ENCODE measurements around the gene TFDP2. TPM values are rescaled to one million over a fixed set of nuclear protein-coding genes. Genes with fewer than 3 reads are reported as not detected.
A peak's percentile ranks its signal among the peaks of the same experiment; 100 is the strongest.
"Not testable (repeated sequence)": the region's sequence is repeated elsewhere in the genome, so short reads cannot be mapped to it uniquely, and the experiment has no call there.

TFDP2 gene
- total RNA-seq, 1 experiment from 2014 or later: 45.8 TPM

GRCh38 chr3:142022381-142022780 is 127.0 kb downstream of the TFDP2 start:
- DNase-seq (ENCODE audit: low read depth): peak; percentile 31

- no peak for DNase-seq (ENCODE audit: low read depth)
These were observed 128.2 kb downstream of the TFDP2 start for GRCh38 chr3:142021127-142021526.

GRCh38 chr3:142019794-142020320 is 129.5 kb downstream of the TFDP2 start:
- DNase-seq (ENCODE audit: low read depth): no peak

DNA sequence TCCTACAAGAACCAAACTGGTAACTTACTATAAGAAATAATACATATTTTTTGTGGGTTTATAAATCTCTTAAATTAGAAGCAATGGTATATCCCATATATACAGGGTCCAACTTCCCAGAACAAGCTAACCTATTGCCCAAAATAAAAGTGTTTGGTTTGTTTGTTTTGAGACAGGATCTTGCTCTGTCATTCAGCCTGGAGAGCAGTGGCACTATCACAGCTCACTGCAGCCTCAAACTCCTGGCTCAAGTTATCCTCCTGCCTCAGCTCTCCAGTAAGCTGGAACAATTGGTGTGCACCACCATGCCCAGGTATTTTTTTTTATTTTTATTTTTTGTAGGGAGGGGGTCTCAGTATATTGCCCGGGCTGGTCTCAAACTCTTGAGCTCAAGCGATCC is 135.4 kb downstream of the TFDP2 start:
- DNase-seq (ENCODE audit: low read depth): no peak

GRCh38 chr3:142013326-142013980 is 135.9 kb downstream of the TFDP2 start:
- DNase-seq (ENCODE audit: low read depth): no peak

DNA sequence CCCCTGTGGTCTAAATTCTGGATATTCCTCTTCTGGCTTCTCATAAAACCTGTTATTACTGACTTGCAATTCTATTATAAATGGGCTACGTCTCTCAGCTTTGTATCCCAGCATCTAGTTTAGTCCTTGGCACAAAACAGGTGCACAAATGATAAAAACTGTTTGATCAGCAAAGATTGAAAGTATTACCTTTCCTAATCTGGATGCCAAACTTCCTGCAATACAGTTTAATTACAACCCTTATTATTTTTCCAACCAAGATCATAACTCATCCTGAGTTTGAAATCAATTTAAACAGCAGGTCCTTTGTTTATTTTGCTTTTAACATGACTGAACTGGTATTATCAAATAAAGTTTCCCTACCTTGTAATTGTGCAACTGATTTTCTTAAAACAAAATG is 140.3 kb downstream of the TFDP2 start:
- no peak for DNase-seq (ENCODE audit: low read depth)

DNA sequence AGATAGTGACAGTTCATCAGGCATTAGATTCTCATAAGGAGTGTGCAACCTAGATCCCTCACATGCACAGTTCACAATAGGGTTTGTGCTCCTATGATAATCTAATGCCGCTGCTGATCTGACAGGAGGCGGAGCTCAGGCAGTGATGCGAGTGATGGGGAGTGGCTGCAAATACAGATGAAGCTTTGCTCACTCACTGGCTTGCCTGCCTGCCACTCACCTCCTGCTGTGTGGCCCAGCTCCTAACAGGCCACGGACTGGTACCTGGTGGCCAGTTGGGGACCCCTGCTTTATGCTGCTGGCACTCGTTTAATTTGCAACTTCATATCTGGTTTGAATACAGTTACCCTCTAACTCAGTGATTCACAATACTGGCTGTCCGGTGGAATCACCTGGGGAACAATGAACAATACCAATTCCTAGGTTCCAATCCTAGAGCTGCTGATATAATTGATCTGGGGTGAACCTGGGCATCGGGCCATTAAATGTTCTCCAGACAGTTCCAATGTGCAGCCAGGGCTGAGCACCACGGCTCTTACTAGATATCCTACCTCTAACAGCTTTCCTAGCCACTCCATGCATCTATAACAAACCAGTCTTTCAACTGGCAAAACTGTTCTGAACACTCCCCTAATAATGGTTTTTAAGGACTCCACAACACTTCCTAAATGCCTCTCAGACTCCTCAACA is 141.5 kb downstream of the TFDP2 start:
- DNase-seq (ENCODE audit: low read depth): no peak

GRCh38 chr3:142004957-142005356 is 144.4 kb downstream of the TFDP2 start:
- DNase-seq (ENCODE audit: low read depth): not testable (repeated sequence)

- no peak for DNase-seq (ENCODE audit: low read depth)
These were observed 145.3 kb downstream of the TFDP2 start for GRCh38 chr3:142004025-142004424.

- no peak for DNase-seq (ENCODE audit: low read depth)
These were observed 146.1 kb downstream of the TFDP2 start for GRCh38 chr3:142003291-142003690.

GRCh38 chr3:142000325-142000870 is 148.9 kb downstream of the TFDP2 start:
- peak; percentile 4 for DNase-seq (ENCODE audit: low read depth)

GRCh38 chr3:141998669-141999290 is 150.6 kb downstream of the TFDP2 start:
- peak; percentile 29 for DNase-seq (ENCODE audit: low read depth)

GRCh38 chr3:141996437-141996836 is 152.9 kb downstream of the TFDP2 start:
- no peak for DNase-seq (ENCODE audit: low read depth)

GRCh38 chr3:141994856-141995255 is 154.5 kb downstream of the TFDP2 start:
- DNase-seq (ENCODE audit: low read depth): no peak

DNA sequence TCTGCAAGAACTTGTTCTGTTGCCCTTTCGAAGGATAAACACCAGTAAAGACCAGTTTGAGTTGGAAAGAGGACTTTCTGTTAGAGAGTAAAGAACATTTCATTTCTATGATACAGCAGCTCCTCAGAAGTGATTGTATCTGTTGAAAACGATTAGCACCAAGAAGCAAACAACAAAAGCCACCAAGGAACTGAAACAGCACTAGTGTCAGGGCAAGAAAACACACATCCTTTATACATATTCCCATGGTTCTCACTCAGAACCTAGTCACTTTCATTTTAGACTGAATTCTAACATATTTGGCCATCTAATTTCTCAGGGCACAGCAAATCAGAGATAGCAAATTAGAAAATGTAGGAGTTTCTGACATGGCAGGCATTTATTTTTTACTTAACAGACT is 156.8 kb downstream of the TFDP2 start:
- DNase-seq (ENCODE audit: low read depth): no peak

DNA sequence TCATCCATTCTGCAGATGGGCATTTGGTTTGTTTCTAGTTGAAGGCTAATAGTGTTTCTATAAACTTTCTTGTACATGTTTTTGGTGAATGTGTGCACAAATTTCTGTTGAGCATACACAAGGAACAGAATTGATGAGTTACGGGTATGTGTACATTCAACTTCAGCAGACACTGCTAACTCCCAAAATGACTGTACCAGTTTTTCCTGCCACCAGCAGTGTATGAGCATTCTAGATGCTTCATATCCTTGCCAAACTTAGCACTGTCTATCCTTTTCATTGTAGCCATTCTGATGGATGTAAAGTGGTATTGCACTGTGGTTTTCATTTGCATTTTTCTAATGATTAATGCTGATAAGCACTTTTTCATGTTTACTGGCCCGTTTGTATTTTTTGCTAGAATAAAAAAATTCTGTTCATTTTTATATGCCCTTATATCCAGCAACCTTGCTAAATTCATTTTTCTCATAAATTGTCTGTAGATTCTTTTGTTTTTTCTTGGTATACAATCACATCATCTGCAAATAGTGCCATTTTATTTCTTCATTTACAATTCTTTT is 162.7 kb downstream of the TFDP2 start:
- no peak for DNase-seq (ENCODE audit: low read depth)

GRCh38 chr3:141981084-141981483 is 168.3 kb downstream of the TFDP2 start:
- DNase-seq (ENCODE audit: low read depth): no peak

DNA sequence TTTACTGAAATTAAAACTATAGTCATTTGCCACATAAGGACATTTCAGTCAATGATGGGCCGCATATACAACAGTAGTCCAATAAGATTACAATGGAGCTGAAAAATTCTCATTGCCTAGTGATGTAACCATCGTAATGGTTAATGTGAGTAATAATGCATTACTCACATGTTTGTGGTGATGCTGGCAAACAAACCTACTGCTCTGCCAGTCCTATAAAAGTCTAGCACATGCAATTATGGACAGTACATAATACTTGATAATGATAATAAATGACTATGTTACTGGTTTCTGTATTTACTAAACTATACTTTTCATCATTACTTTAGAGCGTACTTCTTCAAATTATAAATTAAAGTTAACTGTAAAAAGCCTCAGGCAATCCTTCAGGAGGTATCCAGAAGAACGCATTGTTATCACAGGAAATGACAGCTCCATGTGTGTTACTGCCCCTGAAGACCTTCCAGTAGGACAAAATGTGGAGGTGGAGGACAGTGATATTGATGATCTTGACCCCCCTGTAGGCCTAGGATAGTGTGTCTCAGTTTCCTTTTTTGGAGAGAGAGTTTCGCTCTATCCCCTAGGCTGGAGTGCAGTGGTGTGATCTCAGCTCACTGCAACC is 170.2 kb downstream of the TFDP2 start:
- DNase-seq (ENCODE audit: low read depth): peak; percentile 80

- DNase-seq (ENCODE audit: low read depth): not testable (repeated sequence)
These were observed 174.6 kb downstream of the TFDP2 start for GRCh38 chr3:141974777-141975176.

DNA sequence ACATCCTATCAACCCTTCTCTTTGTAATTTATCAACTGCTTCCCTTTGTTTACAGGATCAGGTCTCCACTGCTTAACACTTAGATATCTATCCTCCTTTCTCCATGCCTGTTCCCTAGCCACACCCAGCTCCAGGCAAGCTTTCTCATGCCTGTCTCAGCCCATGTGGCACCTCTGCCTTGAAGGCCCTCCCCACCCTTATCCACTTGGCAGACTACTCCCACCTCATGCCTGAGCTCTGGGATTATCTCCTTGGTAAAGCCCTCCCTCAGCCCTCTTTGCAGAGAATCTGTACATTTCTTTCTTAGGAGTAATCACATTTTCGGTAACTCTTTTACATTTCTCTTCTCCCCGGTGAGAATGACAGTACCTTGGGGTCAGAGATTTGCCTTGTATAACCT is 176.9 kb downstream of the TFDP2 start:
- no peak for DNase-seq (ENCODE audit: low read depth)

GRCh38 chr3:141971571-141971970 is 177.8 kb downstream of the TFDP2 start:
- DNase-seq (ENCODE audit: low read depth): no peak

GRCh38 chr3:141969711-141970110 is 179.6 kb downstream of the TFDP2 start:
- no peak for DNase-seq (ENCODE audit: low read depth)
